IgD-negative memory B cell (primary cell): ENCODE data around the gene RAB44. TPM values are rescaled to one million over a fixed set of nuclear protein-coding genes. Genes with fewer than 3 reads are reported as not detected.
"Not testable (repeated sequence)": the region's sequence is repeated elsewhere in the genome, so short reads cannot be mapped to it uniquely, and the experiment has no call there.

Experiments
- H3K27ac Mint-ChIP-seq, 3 donors: one replicate each; pipeline ENCODE4 v1.8.0; 2020 to 2022; ENCODE audit warnings: mild to moderate bottlenecking in 3 of 3, mixed read lengths in 3 of 3, moderate library complexity in 1 of 3
- H3K27me3 Mint-ChIP-seq: one replicate; pipeline ENCODE4 v1.8.0; 2021; ENCODE audit warnings: mixed read lengths
- H3K36me3 Mint-ChIP-seq: one replicate; pipeline ENCODE4 v1.8.0; 2020; ENCODE audit warnings: mild to moderate bottlenecking, mixed read lengths
- H3K4me1 Mint-ChIP-seq, 3 donors: one replicate each; pipeline ENCODE4 v1.8.0; 2020 to 2022; ENCODE audit warnings: mixed read lengths in 3 of 3, mild to moderate bottlenecking in 1 of 3
- H3K4me3 Mint-ChIP-seq, 4 donors: one replicate each; pipeline ENCODE4 v1.8.0; 2020 to 2022; ENCODE audit warnings: mild to moderate bottlenecking in 4 of 4, mixed read lengths in 4 of 4, moderate library complexity in 3 of 4
- H3K9me3 Mint-ChIP-seq, 3 donors: one replicate each; pipeline ENCODE4 v1.8.0; 2020 to 2021; ENCODE audit warnings: mixed read lengths in 3 of 3, mild to moderate bottlenecking in 1 of 3
- polyA plus RNA-seq: library from polyadenylated mRNA; unstranded; fragments of 300-500 nt; fragmentation: Illumina TruSeq; gene quantifications from one replicate; pipeline ENCODE4 v1.2.3, GENCODE V29; 2021

Gene RAB44
- polyA plus RNA-seq, 1 donor from 2014 or later = not detected

DNA sequence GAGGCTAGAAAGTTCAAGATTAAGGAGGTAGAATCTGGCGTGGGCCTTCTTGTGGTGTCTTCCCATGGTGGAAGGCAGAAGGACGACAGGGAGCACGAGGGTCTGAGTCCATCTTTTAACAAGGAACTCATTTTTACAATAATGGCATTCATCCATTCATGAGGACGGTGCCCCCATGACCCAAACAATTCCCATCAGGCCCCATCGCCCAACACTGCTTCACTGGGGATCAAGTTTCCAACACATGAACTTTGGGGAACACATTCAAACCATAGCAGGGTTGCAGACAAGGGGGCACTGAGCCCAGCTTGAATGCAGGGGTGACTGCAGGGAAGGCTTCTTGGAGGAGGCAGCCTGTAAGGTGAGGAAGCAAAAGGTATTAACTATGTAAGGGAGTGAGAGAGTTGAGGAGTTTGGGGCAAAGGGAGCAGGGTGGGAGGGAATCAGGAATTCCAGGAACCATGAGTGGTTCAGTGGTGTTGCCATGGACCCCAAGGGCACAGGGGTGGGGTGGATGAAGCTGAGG is 5.5 kb downstream of the RAB44 start:
- no peak overlapping the region for H3K4me3 Mint-ChIP-seq
- no peaks in the 10 kb centered on the region for H3K27me3 Mint-ChIP-seq
- peaks cover 2% of the 10 kb centered on the region for H3K36me3 Mint-ChIP-seq
- H3K9me3 Mint-ChIP-seq = no peaks in the 10 kb centered on the region
- H3K4me1 Mint-ChIP-seq = peaks cover 2 to 9% (median 6%) of the 10 kb centered on the region in 3 donors
- no peak overlapping the region for H3K27ac Mint-ChIP-seq

DNA sequence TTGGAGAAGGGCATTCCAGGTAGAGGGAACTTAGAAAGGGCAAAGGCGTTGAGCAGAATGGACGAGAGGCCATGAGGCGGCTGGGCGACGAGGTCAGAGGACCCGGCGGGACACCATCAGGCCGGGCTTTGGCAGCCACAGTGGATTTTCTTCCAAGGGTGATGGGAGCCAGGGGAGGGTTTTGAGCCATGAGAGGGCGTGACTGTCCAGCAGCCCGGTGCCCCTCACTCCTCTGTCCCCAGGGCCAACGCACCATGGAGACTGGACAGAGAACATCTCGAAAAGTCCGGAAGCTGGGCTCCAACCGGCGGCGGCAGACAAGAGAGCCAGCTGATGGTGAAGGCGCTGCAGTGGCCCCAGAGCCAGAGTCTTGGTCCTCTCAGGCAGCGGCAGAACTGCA is 6.4 kb downstream of the RAB44 start:
- Mint-ChIP-seq H3K9me3 (no peaks in the 10 kb centered on the region), H3K36me3 (peaks cover 2% of the 10 kb centered on the region), H3K27ac (no peak overlapping the region), H3K4me3 (no peak overlapping the region), H3K27me3 (no peaks in the 10 kb centered on the region), H3K4me1 (peaks cover 2 to 9% (median 6%) of the 10 kb centered on the region in 3 donors)

GRCh38 chr6:36704961-36705577 is 7.4 kb downstream of the RAB44 start:
- not testable (repeated sequence) for H3K27me3 Mint-ChIP-seq, H3K27ac Mint-ChIP-seq, H3K4me3 Mint-ChIP-seq, H3K9me3 Mint-ChIP-seq, H3K36me3 Mint-ChIP-seq
- H3K4me1 Mint-ChIP-seq = peaks cover 2 to 11% (median 6%) of the 10 kb centered on the region in 3 donors

- Mint-ChIP-seq H3K4me1 (peaks cover 2 to 7% (median 4%) of the 10 kb centered on the region in 3 donors), H3K27ac (no peak overlapping the region), H3K9me3 (no peaks in the 10 kb centered on the region), H3K27me3 (peaks cover 2% of the 10 kb centered on the region), H3K4me3 (no peak overlapping the region), H3K36me3 (peaks cover 2% of the 10 kb centered on the region)
These were observed 8.7 kb downstream of the RAB44 start for GRCh38 chr6:36706339-36706738.

GRCh38 chr6:36712816-36713215 is 15.2 kb downstream of the RAB44 start:
- Mint-ChIP-seq H3K9me3 (no peaks in the 10 kb centered on the region), H3K27ac (peak overlapping the region in 1 of 3 donors; percentile 62), H3K4me3 (no peak overlapping the region), H3K36me3 (no peaks in the 10 kb centered on the region), H3K27me3 (peaks cover 2% of the 10 kb centered on the region), H3K4me1 (peaks cover 0 to 4% (median 0%) of the 10 kb centered on the region in 3 donors)

DNA sequence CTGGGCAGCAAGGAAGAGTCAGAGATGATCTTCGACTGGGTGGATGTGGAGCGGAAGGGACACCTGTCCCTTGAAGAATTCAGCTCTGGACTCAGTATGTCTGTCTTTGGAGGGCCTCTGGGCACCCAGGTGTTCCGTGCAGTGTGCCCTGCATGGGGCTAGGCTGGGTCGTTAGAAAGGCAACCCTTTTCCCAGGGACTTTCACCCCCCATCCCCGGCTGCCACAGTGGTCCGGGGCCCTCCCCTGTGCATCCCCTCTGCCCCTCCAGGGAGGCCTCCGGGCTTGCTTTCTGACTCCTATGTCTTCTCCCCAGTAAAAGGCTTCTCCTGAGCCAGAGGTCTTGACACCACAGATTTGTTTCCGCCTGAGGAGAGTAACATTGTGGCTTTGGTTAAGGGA is 16.2 kb downstream of the RAB44 start:
- Mint-ChIP-seq H3K36me3 (no peaks in the 10 kb centered on the region), H3K4me1 (peaks cover 0 to 4% (median 0%) of the 10 kb centered on the region in 3 donors), H3K4me3 (no peak overlapping the region), H3K9me3 (no peaks in the 10 kb centered on the region), H3K27ac (no peak overlapping the region), H3K27me3 (peaks cover 2% of the 10 kb centered on the region)

GRCh38 chr6:36714511-36714910 is 16.9 kb downstream of the RAB44 start:
- H3K27ac Mint-ChIP-seq = no peak overlapping the region
- H3K4me3 Mint-ChIP-seq = no peak overlapping the region
- H3K27me3 Mint-ChIP-seq = peaks cover 2% of the 10 kb centered on the region
- H3K9me3 Mint-ChIP-seq = no peaks in the 10 kb centered on the region
- H3K4me1 Mint-ChIP-seq = peaks cover 0 to 8% (median 3%) of the 10 kb centered on the region in 3 donors
- no peaks in the 10 kb centered on the region for H3K36me3 Mint-ChIP-seq

GRCh38 chr6:36715469-36715868 is 17.8 kb downstream of the RAB44 start:
- H3K27me3 Mint-ChIP-seq = no peaks in the 10 kb centered on the region
- H3K4me1 Mint-ChIP-seq = peaks cover 2 to 8% (median 6%) of the 10 kb centered on the region in 3 donors
- H3K27ac Mint-ChIP-seq = no peak overlapping the region
- no peak overlapping the region for H3K4me3 Mint-ChIP-seq
- H3K9me3 Mint-ChIP-seq = no peaks in the 10 kb centered on the region
- H3K36me3 Mint-ChIP-seq = no peaks in the 10 kb centered on the region

- no peaks in the 10 kb centered on the region for H3K27me3 Mint-ChIP-seq
- H3K4me1 Mint-ChIP-seq = peaks cover 6 to 12% (median 6%) of the 10 kb centered on the region in 3 donors
- H3K4me3 Mint-ChIP-seq = no peak overlapping the region
- H3K9me3 Mint-ChIP-seq = no peaks in the 10 kb centered on the region
- no peaks in the 10 kb centered on the region for H3K36me3 Mint-ChIP-seq
- H3K27ac Mint-ChIP-seq = no peak overlapping the region
These were observed 19.0 kb downstream of the RAB44 start for GRCh38 chr6:36716476-36717093.

- no peaks in the 10 kb centered on the region for H3K9me3 Mint-ChIP-seq
- no peaks in the 10 kb centered on the region for H3K36me3 Mint-ChIP-seq
- no peak overlapping the region for H3K4me3 Mint-ChIP-seq
- H3K4me1 Mint-ChIP-seq = peaks cover 6 to 12% (median 6%) of the 10 kb centered on the region in 3 donors
- no peaks in the 10 kb centered on the region for H3K27me3 Mint-ChIP-seq
- peak overlapping the region in 1 of 3 donors; percentile 69 for H3K27ac Mint-ChIP-seq
These were observed 19.7 kb downstream of the RAB44 start for GRCh38 chr6:36717231-36717825.

- H3K27me3 Mint-ChIP-seq = no peaks in the 10 kb centered on the region
- H3K36me3 Mint-ChIP-seq = no peaks in the 10 kb centered on the region
- H3K27ac Mint-ChIP-seq = peak overlapping the region in 1 of 3 donors; percentile 69
- H3K4me1 Mint-ChIP-seq = peaks cover 6 to 12% (median 6%) of the 10 kb centered on the region in 3 donors
- no peaks in the 10 kb centered on the region for H3K9me3 Mint-ChIP-seq
- peak overlapping the region in 1 of 4 donors; percentile 17 for H3K4me3 Mint-ChIP-seq
These were observed 20.4 kb downstream of the RAB44 start for GRCh38 chr6:36717871-36718540.

GRCh38 chr6:36718560-36718959 is 20.9 kb downstream of the RAB44 start:
- Mint-ChIP-seq H3K9me3 (no peaks in the 10 kb centered on the region), H3K4me1 (peaks cover 6 to 12% (median 6%) of the 10 kb centered on the region in 3 donors), H3K27ac (no peak overlapping the region), H3K4me3 (no peak overlapping the region), H3K36me3 (no peaks in the 10 kb centered on the region), H3K27me3 (no peaks in the 10 kb centered on the region)

DNA sequence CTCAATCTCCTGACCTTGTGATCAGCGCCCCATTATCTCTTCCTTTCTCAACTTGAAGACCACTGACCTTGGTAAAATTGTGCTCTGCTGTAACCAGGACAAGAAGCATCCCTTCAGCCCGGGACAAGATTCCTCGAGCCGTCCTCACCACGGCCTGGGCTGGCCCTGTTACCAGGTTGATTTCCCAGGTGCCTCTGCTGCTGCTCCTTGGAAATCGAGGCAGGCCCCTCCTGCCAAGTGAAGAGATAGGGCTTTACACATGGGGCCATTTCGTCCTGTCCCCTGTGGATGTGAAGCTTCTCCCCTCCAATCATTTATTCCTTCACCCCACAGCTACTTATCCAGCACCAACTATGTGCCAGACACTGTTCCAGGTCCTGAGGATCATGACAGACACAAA is 21.5 kb downstream of the RAB44 start:
- Mint-ChIP-seq H3K4me3 (no peak overlapping the region), H3K27ac (no peak overlapping the region), H3K4me1 (peaks cover 6 to 12% (median 6%) of the 10 kb centered on the region in 3 donors), H3K9me3 (no peaks in the 10 kb centered on the region), H3K27me3 (no peaks in the 10 kb centered on the region), H3K36me3 (no peaks in the 10 kb centered on the region)

GRCh38 chr6:36720251-36721141 is 22.9 kb downstream of the RAB44 start:
- H3K9me3 Mint-ChIP-seq = no peaks in the 10 kb centered on the region
- no peaks in the 10 kb centered on the region for H3K27me3 Mint-ChIP-seq
- H3K36me3 Mint-ChIP-seq = no peaks in the 10 kb centered on the region
- H3K4me3 Mint-ChIP-seq = peak overlapping the region in 1 of 4 donors; percentile 2
- H3K4me1 Mint-ChIP-seq = peaks cover 14 to 24% (median 16%) of the 10 kb centered on the region in 3 donors
- peak overlapping the region in 2 of 3 donors; percentile 11 to 70 for H3K27ac Mint-ChIP-seq
